OCI-LY3 (cell line): ENCODE data around the gene BABAM2.

Source experiments
- H2AFZ ChIP-seq: fragments of 200-600, 300-600 bp; shearing (Covaris generic); 2 replicates; pipeline ENCODE4 v1.6.0; 2014; ENCODE audit warnings: antibody characterized with exemption, low read depth, low read length
- H3K27ac ChIP-seq: fragments of 200-600, 300-600 bp; sonication (generic); 2 replicates; pipeline ENCODE4 v1.5.1; 2014; ENCODE audit warnings: mild to moderate bottlenecking, low read length, moderate library complexity, mixed read lengths
- H3K27me3 ChIP-seq: fragments of 200-600, 300-600 bp; sonication (generic); 2 replicates; pipeline ENCODE4 v1.6.1; 2014; ENCODE audit warnings: low read depth, low read length, mixed read lengths
- H3K36me3 ChIP-seq: fragments of 200-600, 300-600 bp; sonication (generic); replicated peaks from 2 replicates; pipeline ENCODE3; 2014; ENCODE audit warnings: low read depth, low read length, mixed read lengths
- H3K4me1 ChIP-seq: fragments of 300-600, 200-600 bp; sonication (generic); 2 replicates; pipeline ENCODE4 v1.6.1; 2014; ENCODE audit warnings: low read length, mixed read lengths
- H3K4me2 ChIP-seq: fragments of 200-600, 300-600 bp; sonication (generic); 2 replicates; pipeline ENCODE4 v1.6.1; 2014; ENCODE audit warnings: low read length, mixed read lengths
- H3K4me3 ChIP-seq: fragments of 300-600, 200-600 bp; sonication (generic); 2 replicates; pipeline ENCODE4 v1.5.1; 2014; ENCODE audit warnings: antibody characterized with exemption, mild to moderate bottlenecking, low read length, moderate library complexity
- H3K79me2 ChIP-seq: fragments of 300-600, 200-600 bp; shearing (Covaris generic); 2 replicates; pipeline ENCODE4 v1.6.1; 2014; ENCODE audit warnings: mild to moderate bottlenecking, low read length, mixed read lengths
- H3K9ac ChIP-seq: fragments of 300-600, 200-600 bp; shearing (Covaris generic); 2 replicates; pipeline ENCODE4 v1.6.0; 2014; ENCODE audit warnings: mild to moderate bottlenecking, low read length, moderate library complexity
- H3K9me3 ChIP-seq: fragments of 200-600, 300-600 bp; shearing (Covaris generic); 2 replicates; pipeline ENCODE4 v1.6.1; 2014; ENCODE audit warnings: low read length, mixed read lengths; ENCODE audit not compliant: insufficient read depth
- H4K20me1 ChIP-seq: fragments of 200-600, 300-600 bp; sonication (generic); 2 replicates; pipeline ENCODE4 v1.6.1; 2016; ENCODE audit warnings: low read length, mixed read lengths; ENCODE audit not compliant: insufficient read depth
- CTCF ChIP-seq: fragments of 200-600, 300-600 bp; sonication (generic); IDR thresholded peaks from 2 replicates; pipeline ENCODE4 v1.5.1; 2014; ENCODE audit warnings: antibody characterized with exemption, low read length, low read depth
- EZH2phosphoT487 ChIP-seq: fragments of 200-600 bp; shearing (Covaris generic); IDR thresholded peaks from 2 replicates; pipeline ENCODE4 v1.6.1; 2018; ENCODE audit warnings: antibody characterized with exemption, mixed run types, low read depth

The BABAM2 gene

GRCh38 chr2:28282248-28282647 lies 391.7 kb downstream of the BABAM2 start:
- TF ChIP-seq CTCF = no peak
- no peak for TF ChIP-seq EZH2phosphoT487
- H3K4me1 ChIP-seq = no peaks in the 10 kb centered on the region
- H2AFZ ChIP-seq = no peak overlapping the region
- H4K20me1 ChIP-seq = no peaks in the 10 kb centered on the region
- H3K79me2 ChIP-seq = no peaks in the 10 kb centered on the region
- H3K36me3 ChIP-seq = no peaks in the 10 kb centered on the region
- no peak overlapping the region for H3K27ac ChIP-seq
- H3K9me3 ChIP-seq = no peaks in the 10 kb centered on the region
- no peak overlapping the region for H3K4me3 ChIP-seq
- no peak overlapping the region for H3K9ac ChIP-seq
- no peak overlapping the region for H3K4me2 ChIP-seq
- no peaks in the 10 kb centered on the region for H3K27me3 ChIP-seq

- Histone ChIP-seq H3K4me1 (no peaks in the 10 kb centered on the region), H3K9me3 (no peaks in the 10 kb centered on the region), H3K4me3 (no peak overlapping the region), H4K20me1 (no peaks in the 10 kb centered on the region), H2AFZ (no peak overlapping the region), H3K4me2 (no peak overlapping the region), H3K9ac (no peak overlapping the region), H3K79me2 (no peaks in the 10 kb centered on the region), H3K27ac (no peak overlapping the region), H3K27me3 (no peaks in the 10 kb centered on the region), H3K36me3 (no peaks in the 10 kb centered on the region)
- TF ChIP-seq CTCF = no peak
- TF ChIP-seq EZH2phosphoT487 = no peak
Observed at GRCh38 chr2:28282861-28283646, 392.5 kb downstream of the BABAM2 start.

GRCh38 chr2:28283861-28284260 lies 393.3 kb downstream of the BABAM2 start:
- Histone ChIP-seq H3K4me2 (no peak overlapping the region), H3K27me3 (no peaks in the 10 kb centered on the region), H3K9ac (no peak overlapping the region), H4K20me1 (no peaks in the 10 kb centered on the region), H3K27ac (no peak overlapping the region), H3K4me3 (no peak overlapping the region), H3K36me3 (no peaks in the 10 kb centered on the region), H3K9me3 (no peaks in the 10 kb centered on the region), H2AFZ (no peak overlapping the region), H3K79me2 (no peaks in the 10 kb centered on the region), H3K4me1 (no peaks in the 10 kb centered on the region)
- no peak for TF ChIP-seq CTCF
- no peak for TF ChIP-seq EZH2phosphoT487

- H3K36me3 ChIP-seq = no peaks in the 10 kb centered on the region
- H3K4me3 ChIP-seq = no peak overlapping the region
- no peaks in the 10 kb centered on the region for H3K4me1 ChIP-seq
- H3K9me3 ChIP-seq = no peaks in the 10 kb centered on the region
- no peaks in the 10 kb centered on the region for H3K27me3 ChIP-seq
- H3K27ac ChIP-seq = no peak overlapping the region
- no peaks in the 10 kb centered on the region for H3K79me2 ChIP-seq
- H4K20me1 ChIP-seq = no peaks in the 10 kb centered on the region
- H2AFZ ChIP-seq = no peak overlapping the region
- no peak for TF ChIP-seq CTCF
- TF ChIP-seq EZH2phosphoT487 = no peak
- no peak overlapping the region for H3K4me2 ChIP-seq
- no peak overlapping the region for H3K9ac ChIP-seq
Observed at GRCh38 chr2:28286678-28287077, 396.1 kb downstream of the BABAM2 start.
